Measurements from ENCODE around the gene TBL1X.

GRCh38 chrX:9557091-9557490, 92.2 kb downstream of the TBL1X start:
- TF ChIP-seq ESRRA (IDR thresholded peaks at IDR 0.05; ENCODE audit: low read length), result no peak
- no peak for TF ChIP-seq GABPA (IDR thresholded peaks at IDR 0.05; ENCODE audit: low read depth)
- no peak for TF ChIP-seq RCOR1 (conservative IDR thresholded peaks at IDR 0.05; ENCODE audit: low read depth, low read length)
- TF ChIP-seq NFIC (IDR thresholded peaks at IDR 0.05; ENCODE audit: low read depth, low read length), result no peak
- no peak for TF ChIP-seq CTCF (IDR thresholded peaks at IDR 0.05 in 2 of 3, conservative IDR thresholded peaks at IDR 0.05 in 1 of 3; ENCODE audit: control insufficient read depth in 2 of 3, extremely low read depth in 1 of 3, insufficient read depth in 1 of 3, low read depth in 3 of 3, low read length in 3 of 3)
- no peak for TF ChIP-seq FOXK2 (IDR thresholded peaks at IDR 0.05)
- no peak for TF ChIP-seq EZH2 (IDR thresholded peaks at IDR 0.05; ENCODE audit: borderline replicate concordance, control insufficient read depth, low read depth, low read length)
- no peak for TF ChIP-seq ATF2 (IDR thresholded peaks at IDR 0.05; ENCODE audit: low read length)
- TF ChIP-seq SUPT20H (IDR thresholded peaks at IDR 0.05; ENCODE audit: borderline replicate concordance, control insufficient read depth, low read depth, low read length), result no peak
- no peak for TF ChIP-seq POLR2A (IDR thresholded peaks at IDR 0.05; ENCODE audit: low read depth, low read length)
- no peak for TF ChIP-seq MAX (IDR thresholded peaks at IDR 0.05; ENCODE audit: low read depth, low read length)
- TF ChIP-seq USF1 (IDR thresholded peaks at IDR 0.05; ENCODE audit: borderline replicate concordance, extremely low read length, insufficient read depth, low read depth, low read length), result no peak
- TF ChIP-seq, protein P1, sequence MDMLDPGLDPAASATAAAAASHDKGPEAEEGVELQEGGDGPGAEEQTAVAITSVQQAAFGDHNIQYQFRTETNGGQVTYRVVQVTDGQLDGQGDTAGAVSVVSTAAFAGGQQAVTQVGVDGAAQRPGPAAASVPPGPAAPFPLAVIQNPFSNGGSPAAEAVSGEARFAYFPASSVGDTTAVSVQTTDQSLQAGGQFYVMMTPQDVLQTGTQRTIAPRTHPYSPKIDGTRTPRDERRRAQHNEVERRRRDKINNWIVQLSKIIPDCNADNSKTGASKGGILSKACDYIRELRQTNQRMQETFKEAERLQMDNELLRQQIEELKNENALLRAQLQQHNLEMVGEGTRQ (IDR thresholded peaks at IDR 0.05; ENCODE audit: borderline replicate concordance, low read depth, low read length), result no peak

All from GM12878 (cell line).